Measurements from ENCODE around the gene FAM170B.

The FAM170B gene

DNA sequence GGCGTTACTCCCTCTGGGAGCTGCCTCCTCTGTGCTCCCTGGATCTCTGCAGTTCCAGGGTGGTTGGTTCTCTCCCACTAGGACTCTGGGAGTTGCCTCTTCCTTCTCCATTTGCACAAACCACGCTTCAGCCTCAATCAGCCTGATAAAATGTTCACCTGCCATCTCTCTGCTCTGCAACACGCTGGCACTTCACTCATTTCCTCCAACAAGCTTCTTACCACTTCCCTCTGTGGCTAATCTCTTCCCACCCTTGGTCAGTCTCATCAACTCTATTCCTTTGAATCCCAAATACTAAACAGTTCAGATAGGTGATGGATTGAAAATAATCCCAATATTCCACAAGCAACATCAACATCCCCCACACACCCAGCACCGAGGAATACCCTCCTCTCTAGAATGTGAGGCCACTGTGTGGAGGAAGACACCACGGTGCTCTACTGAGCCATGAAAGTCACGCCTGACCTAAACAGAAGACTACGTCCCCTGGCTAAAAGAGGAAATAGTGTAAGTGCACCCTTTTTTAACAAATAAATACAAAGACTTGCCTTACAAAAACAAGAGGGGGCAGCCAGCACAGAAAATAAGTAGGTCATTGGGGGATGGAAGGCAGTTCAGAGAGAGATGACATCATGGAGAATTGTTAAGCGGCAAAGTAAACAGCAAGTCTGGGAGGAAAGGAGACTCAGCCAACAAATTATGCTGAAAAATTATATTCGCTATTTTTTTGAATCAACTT is 1.9 kb upstream of the FAM170B start:
- no peaks in the 10 kb centered on the region for H4K20me1 ChIP-seq (ENCODE audit: insufficient read depth, low read length)

GRCh38 chr10:49134327-49134726 is 506 bp upstream of the FAM170B start:
- TF ChIP-seq EZH2 (IDR thresholded peaks at IDR 0.05; ENCODE audit: borderline replicate concordance, low read length): no peak
- TF ChIP-seq, protein P1, sequence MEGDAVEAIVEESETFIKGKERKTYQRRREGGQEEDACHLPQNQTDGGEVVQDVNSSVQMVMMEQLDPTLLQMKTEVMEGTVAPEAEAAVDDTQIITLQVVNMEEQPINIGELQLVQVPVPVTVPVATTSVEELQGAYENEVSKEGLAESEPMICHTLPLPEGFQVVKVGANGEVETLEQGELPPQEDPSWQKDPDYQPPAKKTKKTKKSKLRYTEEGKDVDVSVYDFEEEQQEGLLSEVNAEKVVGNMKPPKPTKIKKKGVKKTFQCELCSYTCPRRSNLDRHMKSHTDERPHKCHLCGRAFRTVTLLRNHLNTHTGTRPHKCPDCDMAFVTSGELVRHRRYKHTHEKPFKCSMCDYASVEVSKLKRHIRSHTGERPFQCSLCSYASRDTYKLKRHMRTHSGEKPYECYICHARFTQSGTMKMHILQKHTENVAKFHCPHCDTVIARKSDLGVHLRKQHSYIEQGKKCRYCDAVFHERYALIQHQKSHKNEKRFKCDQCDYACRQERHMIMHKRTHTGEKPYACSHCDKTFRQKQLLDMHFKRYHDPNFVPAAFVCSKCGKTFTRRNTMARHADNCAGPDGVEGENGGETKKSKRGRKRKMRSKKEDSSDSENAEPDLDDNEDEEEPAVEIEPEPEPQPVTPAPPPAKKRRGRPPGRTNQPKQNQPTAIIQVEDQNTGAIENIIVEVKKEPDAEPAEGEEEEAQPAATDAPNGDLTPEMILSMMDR (IDR thresholded peaks at IDR 0.05; ENCODE audit: low read length): no peak
- peaks cover 6% of the 10 kb centered on the region; the same call in 1 of the 2 replicates for H3K9me3 ChIP-seq (ENCODE audit: low read length)
- no peak overlapping the region for H3K9ac ChIP-seq (ENCODE audit: low read length)
- H3K4me1 ChIP-seq (ENCODE audit: insufficient read depth, low read length, severe bottlenecking): peaks cover 20% of the 10 kb centered on the region
- H3K79me2 ChIP-seq (ENCODE audit: insufficient read depth, low read length): no peaks in the 10 kb centered on the region
- H4K20me1 ChIP-seq (ENCODE audit: insufficient read depth, low read length): no peaks in the 10 kb centered on the region
- H2AFZ ChIP-seq (ENCODE audit: low read length): no peak overlapping the region
- H3K4me2 ChIP-seq (ENCODE audit: low read length): no peak overlapping the region
- H3K4me3 ChIP-seq (ENCODE audit: low read depth, low read length, poor library complexity, severe bottlenecking): no peak overlapping the region
- no peaks in the 10 kb centered on the region for H3K9me2 ChIP-seq (ENCODE audit: low read depth, low read length)
- no peaks in the 10 kb centered on the region for H3F3A ChIP-seq (ENCODE audit: insufficient read depth, low read length)
- no peak overlapping the region for H3K27ac ChIP-seq (ENCODE audit: low read depth, low read length, poor library complexity, severe bottlenecking)
- H3K36me3 ChIP-seq (ENCODE audit: insufficient read depth, low read length): no peaks in the 10 kb centered on the region
- peaks cover 4% of the 10 kb centered on the region; the same call in 1 of the 2 replicates for H3K27me3 ChIP-seq (ENCODE audit: insufficient read depth, low read length)

More for the DNA sequence above, 1.9 kb upstream of the FAM170B start:
- Histone ChIP-seq H3K27me3 (ENCODE audit: insufficient read depth, low read length) (peaks cover 4% of the 10 kb centered on the region; the same call in 1 of the 2 replicates), H3K27ac (ENCODE audit: low read depth, low read length, poor library complexity, severe bottlenecking) (peak overlapping the region; percentile 55), H2AFZ (ENCODE audit: low read length) (no peak overlapping the region), H3K4me3 (ENCODE audit: low read depth, low read length, poor library complexity, severe bottlenecking) (no peak overlapping the region), H3F3A (ENCODE audit: insufficient read depth, low read length) (no peaks in the 10 kb centered on the region), H3K79me2 (ENCODE audit: insufficient read depth, low read length) (no peaks in the 10 kb centered on the region), H3K9me2 (ENCODE audit: low read depth, low read length) (no peaks in the 10 kb centered on the region), H3K4me1 (ENCODE audit: insufficient read depth, low read length, severe bottlenecking) (peaks cover 20% of the 10 kb centered on the region), H3K4me2 (ENCODE audit: low read length) (peak overlapping the region; percentile 9; the same call in 1 of the 2 replicates), H3K9me3 (ENCODE audit: low read length) (peaks cover 6% of the 10 kb centered on the region; the same call in 1 of the 2 replicates), H3K9ac (ENCODE audit: low read length) (no peak overlapping the region), H3K36me3 (ENCODE audit: insufficient read depth, low read length) (no peaks in the 10 kb centered on the region)
- TF ChIP-seq, protein P1 (IDR thresholded peaks at IDR 0.05; ENCODE audit: low read length): no peak
- no peak for TF ChIP-seq EZH2 (IDR thresholded peaks at IDR 0.05; ENCODE audit: borderline replicate concordance, low read length)

DNA sequence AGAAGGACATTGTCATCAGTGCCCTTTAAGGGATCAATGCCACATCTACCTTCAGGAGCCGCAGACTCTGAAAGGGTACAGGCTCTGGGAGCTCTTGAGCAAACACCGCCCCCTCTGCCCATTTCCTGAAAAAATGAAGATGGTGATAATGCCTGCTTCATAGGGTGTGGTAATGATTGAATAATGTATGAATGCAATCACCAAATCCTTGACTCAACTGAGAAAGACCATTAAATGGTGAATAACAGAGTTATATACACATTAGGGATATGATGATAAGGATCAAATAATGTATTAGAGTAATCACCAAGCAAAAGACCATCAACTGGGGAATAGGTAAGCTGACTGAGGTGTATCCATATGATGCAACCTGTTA is 1.5 kb downstream of the FAM170B start:
- Histone ChIP-seq H3K9ac (ENCODE audit: low read length) (no peak overlapping the region), H3K79me2 (ENCODE audit: insufficient read depth, low read length) (no peaks in the 10 kb centered on the region), H3K9me3 (ENCODE audit: low read length) (peaks cover 6% of the 10 kb centered on the region; the same call in 1 of the 2 replicates), H3F3A (ENCODE audit: insufficient read depth, low read length) (no peaks in the 10 kb centered on the region), H3K4me2 (ENCODE audit: low read length) (no peak overlapping the region), H3K4me1 (ENCODE audit: insufficient read depth, low read length, severe bottlenecking) (peaks cover 20% of the 10 kb centered on the region), H3K9me2 (ENCODE audit: low read depth, low read length) (no peaks in the 10 kb centered on the region), H2AFZ (ENCODE audit: low read length) (no peak overlapping the region), H3K36me3 (ENCODE audit: insufficient read depth, low read length) (no peaks in the 10 kb centered on the region), H4K20me1 (ENCODE audit: insufficient read depth, low read length) (no peaks in the 10 kb centered on the region), H3K27ac (ENCODE audit: low read depth, low read length, poor library complexity, severe bottlenecking) (no peak overlapping the region), H3K4me3 (ENCODE audit: low read depth, low read length, poor library complexity, severe bottlenecking) (no peak overlapping the region), H3K27me3 (ENCODE audit: insufficient read depth, low read length) (peaks cover 2% of the 10 kb centered on the region; the same call in 1 of the 2 replicates)
- TF ChIP-seq, protein P1 (IDR thresholded peaks at IDR 0.05; ENCODE audit: low read length): no peak; the same call in 1 of the 2 replicates
- no peak for TF ChIP-seq EZH2 (IDR thresholded peaks at IDR 0.05; ENCODE audit: borderline replicate concordance, low read length)

Measured in OCI-LY1 (cell line).